ENCODE measurements around the gene RPTOR. TPM values are rescaled to one million over a fixed set of nuclear protein-coding genes. Genes with fewer than 3 reads are reported as not detected.

RPTOR gene
- total and polyA plus RNA-seq, 12 donors, result 7.9 to 30.3 (median 25.6) TPM

- no peaks in the 10 kb centered on the region for H3K9me3 ChIP-seq
- WGBS, 2 donors, result 70 to 82% methylated on average over 9 of the region's 9 CpGs
- TF ChIP-seq CTCF (IDR thresholded peaks at IDR 0.05), result no peak
- DNase-seq, result no peak
- ATAC-seq, result no peak
- H3K4me3 ChIP-seq, result no peak overlapping the region
- peak overlapping the region in 1 of 10 donors; percentile 20 for H3K27ac ChIP-seq
- intact Hi-C loops (cut with DNase I), result no loop called here
- no peaks in the 10 kb centered on the region for H3K27me3 ChIP-seq
- H3K36me3 ChIP-seq, result peaks cover 0 to 5% (median 0%) of the 10 kb centered on the region in 9 donors
- peaks cover 0 to 19% (median 0%) of the 10 kb centered on the region in 9 donors for H3K4me1 ChIP-seq
Measured at GRCh38 chr17:80703142-80703478, 158.5 kb downstream of the RPTOR start.

- intact Hi-C loops (cut with DNase I), result no loop called here
- WGBS, 2 donors, result 78 to 84% methylated on average over 3 of the region's 3 CpGs
- Histone ChIP-seq H3K9me3 (no peaks in the 10 kb centered on the region), H3K27ac (no peak overlapping the region), H3K27me3 (no peaks in the 10 kb centered on the region), H3K36me3 (peaks cover 0 to 16% (median 0%) of the 10 kb centered on the region in 9 donors), H3K4me1 (peaks cover 0 to 22% (median 0%) of the 10 kb centered on the region in 9 donors), H3K4me3 (no peak overlapping the region)
- ATAC-seq (no peak), DNase-seq (no peak)
- no peak for TF ChIP-seq CTCF (IDR thresholded peaks at IDR 0.05)
Measured at GRCh38 chr17:80704381-80704819, 159.8 kb downstream of the RPTOR start.

- no peak for TF ChIP-seq CTCF (IDR thresholded peaks at IDR 0.05)
- Histone ChIP-seq H3K4me3 (no peak overlapping the region), H3K9me3 (no peaks in the 10 kb centered on the region), H3K27me3 (no peaks in the 10 kb centered on the region), H3K4me1 (peaks cover 0 to 22% (median 0%) of the 10 kb centered on the region in 9 donors), H3K27ac (no peak overlapping the region), H3K36me3 (peaks cover 0 to 18% (median 0%) of the 10 kb centered on the region in 9 donors)
- 90 to 92% methylated on average over 13 of the region's 13 CpGs for WGBS, 2 donors
- DNase-seq (no peak), ATAC-seq (peak in 1 of 8 donors; percentile 32)
- intact Hi-C loops (cut with DNase I), result no loop called here
Measured at GRCh38 chr17:80704894-80705293, 160.3 kb downstream of the RPTOR start.

GRCh38 chr17:80705988-80706387 is 161.3 kb downstream of the RPTOR start:
- Histone ChIP-seq H3K27ac (no peak overlapping the region), H3K4me1 (peaks cover 0 to 22% (median 0%) of the 10 kb centered on the region in 9 donors), H3K4me3 (no peak overlapping the region), H3K36me3 (peaks cover 0 to 19% (median 0%) of the 10 kb centered on the region in 9 donors), H3K9me3 (no peaks in the 10 kb centered on the region), H3K27me3 (no peaks in the 10 kb centered on the region)
- ATAC-seq (no peak), DNase-seq (no peak)
- intact Hi-C loops (cut with DNase I), result no loop called here
- TF ChIP-seq CTCF (IDR thresholded peaks at IDR 0.05), result no peak
- 80 to 86% methylated on average over 5 of the region's 5 CpGs for WGBS, 2 donors
